Fibroblast of lung (primary cell): ENCODE data around the gene ELAVL1.

Experiments
- EZH2 ChIP-seq: IDR thresholded peaks from 2 replicates; pipeline ENCODE4 v1.5.1; 2012; ENCODE audit warnings: low read length, control low read depth, mild to moderate bottlenecking; ENCODE audit errors: missing control alignments
- TF ChIP-seq, protein P1 (sequence below), 2 donors: IDR thresholded peaks in 1 of 2; conservative IDR thresholded peaks in 1 of 2; 1 replicate in 1 of 2; 2 replicates in 1 of 2; pipeline ENCODE4 v1.5.1; 2011 to 2012; ENCODE audit warnings: low read length in 2 of 2, control low read depth in 1 of 2, inconsistent platforms in 1 of 2, low read depth in 1 of 2, mild to moderate bottlenecking in 1 of 2

DNA sequence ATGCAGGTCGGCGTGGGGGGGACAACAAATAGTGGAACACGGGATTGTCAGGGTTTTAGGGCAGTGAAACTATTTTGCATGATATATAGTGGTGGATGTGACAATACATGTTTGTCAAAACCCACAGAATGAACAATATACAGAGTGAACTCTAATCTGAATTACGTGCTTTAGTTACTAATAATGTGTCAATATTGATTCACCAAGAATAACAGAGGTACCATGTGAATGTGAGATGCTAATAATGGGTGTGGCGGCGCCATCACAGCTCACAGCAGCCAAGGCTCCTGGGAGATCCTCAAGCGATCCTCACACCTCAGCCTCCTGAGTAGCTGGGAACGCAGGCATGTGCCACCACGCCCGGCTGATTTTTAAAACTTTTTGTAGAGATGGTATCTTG, 12.9 kb downstream of the ELAVL1 start:
- no peak for TF ChIP-seq EZH2
- TF ChIP-seq, protein P1, sequence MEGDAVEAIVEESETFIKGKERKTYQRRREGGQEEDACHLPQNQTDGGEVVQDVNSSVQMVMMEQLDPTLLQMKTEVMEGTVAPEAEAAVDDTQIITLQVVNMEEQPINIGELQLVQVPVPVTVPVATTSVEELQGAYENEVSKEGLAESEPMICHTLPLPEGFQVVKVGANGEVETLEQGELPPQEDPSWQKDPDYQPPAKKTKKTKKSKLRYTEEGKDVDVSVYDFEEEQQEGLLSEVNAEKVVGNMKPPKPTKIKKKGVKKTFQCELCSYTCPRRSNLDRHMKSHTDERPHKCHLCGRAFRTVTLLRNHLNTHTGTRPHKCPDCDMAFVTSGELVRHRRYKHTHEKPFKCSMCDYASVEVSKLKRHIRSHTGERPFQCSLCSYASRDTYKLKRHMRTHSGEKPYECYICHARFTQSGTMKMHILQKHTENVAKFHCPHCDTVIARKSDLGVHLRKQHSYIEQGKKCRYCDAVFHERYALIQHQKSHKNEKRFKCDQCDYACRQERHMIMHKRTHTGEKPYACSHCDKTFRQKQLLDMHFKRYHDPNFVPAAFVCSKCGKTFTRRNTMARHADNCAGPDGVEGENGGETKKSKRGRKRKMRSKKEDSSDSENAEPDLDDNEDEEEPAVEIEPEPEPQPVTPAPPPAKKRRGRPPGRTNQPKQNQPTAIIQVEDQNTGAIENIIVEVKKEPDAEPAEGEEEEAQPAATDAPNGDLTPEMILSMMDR (conservative IDR thresholded peaks at IDR 0.05 in 1 of 2, IDR thresholded peaks at IDR 0.05 in 1 of 2; ENCODE audit: low read depth in 1 of 2, low read length in 2 of 2): no peak
